ENCODE measurements around the gene BBS1.

DNA sequence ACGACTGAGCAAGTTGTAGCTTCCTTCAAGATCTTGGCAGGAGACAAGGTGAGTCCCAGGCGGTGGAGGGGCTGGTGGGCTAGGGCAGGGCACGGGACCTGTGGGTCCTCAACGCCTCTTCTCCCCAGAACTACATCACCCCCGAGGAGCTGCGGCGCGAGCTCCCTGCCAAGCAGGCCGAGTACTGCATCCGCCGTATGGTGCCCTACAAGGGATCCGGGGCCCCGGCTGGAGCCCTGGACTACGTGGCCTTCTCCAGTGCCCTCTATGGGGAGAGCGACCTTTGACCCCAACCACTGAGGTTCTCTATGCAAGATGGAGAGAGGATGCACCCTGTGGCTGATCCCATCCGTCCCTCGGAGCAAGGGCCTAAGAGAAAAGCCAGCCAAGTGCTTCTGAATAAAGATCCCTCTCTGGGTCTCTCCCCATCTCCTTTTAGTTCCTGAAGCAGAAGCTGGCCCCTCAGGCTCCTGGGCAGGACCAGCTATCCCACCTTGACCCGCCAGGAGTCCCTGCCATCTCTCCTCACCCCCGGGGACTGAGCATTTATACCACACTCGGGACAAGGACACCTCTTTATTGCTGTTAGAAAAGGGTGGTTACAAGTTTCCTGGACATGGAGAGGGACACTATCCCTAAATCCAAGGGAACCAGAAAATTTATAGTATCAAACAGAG lies 52.6 kb downstream of the BBS1 start:
- TF ChIP-seq CTCF (IDR thresholded peaks at IDR 0.05; ENCODE audit: extremely low read depth in 1 of 2, insufficient read depth in 1 of 2, low read depth in 1 of 2, low read length in 2 of 2) (no peak), GATA2 (IDR thresholded peaks at IDR 0.05; ENCODE audit: insufficient read depth, insufficient read length, low read depth, low read length) (no peak), JUN (IDR thresholded peaks at IDR 0.05; ENCODE audit: borderline replicate concordance, insufficient read depth, insufficient read length, low read depth) (no peak), EZH2 (IDR thresholded peaks at IDR 0.05; ENCODE audit: borderline replicate concordance, low read depth, low read length, severe bottlenecking) (no peak), POLR2A (IDR thresholded peaks at IDR 0.05; ENCODE audit: low read depth, low read length) (no peak), FOS (IDR thresholded peaks at IDR 0.05; ENCODE audit: borderline replicate concordance, insufficient read depth, low read length) (no peak)

Data from endothelial cell of umbilical vein (primary cell).